NT2/D1 (cell line): ENCODE results near the gene PATJ.
"Not testable (repeated sequence)": the region's sequence is repeated elsewhere in the genome, so short reads cannot be mapped to it uniquely, and the experiment has no call there.

Experiments
- DNase-seq: peaks from one replicate; pipeline ENCODE4 v3.0.0-alpha.2; 2011; ENCODE audit warnings: low read depth, low spot score
- H3K27me3 ChIP-seq: 2 replicates; pipeline ENCODE4 v1.6.0; 2011; ENCODE audit warnings: mild to moderate bottlenecking; ENCODE audit not compliant: insufficient read length, insufficient read depth
- H3K36me3 ChIP-seq: 2 replicates; pipeline ENCODE4 v1.6.1; 2011; ENCODE audit warnings: mild to moderate bottlenecking, low read length, mixed read lengths; ENCODE audit not compliant: insufficient read depth, insufficient read length
- H3K4me1 ChIP-seq: 2 replicates; pipeline ENCODE4 v1.5.1; 2011; ENCODE audit not compliant: insufficient read depth, insufficient read length
- H3K4me3 ChIP-seq: 2 replicates; pipeline ENCODE4 v1.5.1; 2011; ENCODE audit warnings: low read depth; ENCODE audit not compliant: insufficient read length
- H3K9ac ChIP-seq: 2 replicates; pipeline ENCODE4 v1.6.0; 2011; ENCODE audit warnings: low read depth; ENCODE audit not compliant: insufficient read length
- H3K9me3 ChIP-seq: 2 replicates; pipeline ENCODE4 v1.5.1; 2011; ENCODE audit warnings: mild to moderate bottlenecking, low read length; ENCODE audit not compliant: insufficient read depth
- SUZ12 ChIP-seq: IDR thresholded peaks from 2 replicates; pipeline ENCODE4 v1.6.1; 2011; ENCODE audit not compliant: insufficient read length, insufficient read depth; ENCODE audit errors: extremely low read depth
- YY1 ChIP-seq: IDR thresholded peaks from 2 replicates; pipeline ENCODE4 v1.6.1; 2011; ENCODE audit not compliant: insufficient read length, insufficient read depth
- ZNF274 ChIP-seq: IDR thresholded peaks from 2 replicates; pipeline ENCODE4 v1.6.1; 2011; ENCODE audit warnings: mild to moderate bottlenecking, low read depth, low read length

The PATJ gene

DNA sequence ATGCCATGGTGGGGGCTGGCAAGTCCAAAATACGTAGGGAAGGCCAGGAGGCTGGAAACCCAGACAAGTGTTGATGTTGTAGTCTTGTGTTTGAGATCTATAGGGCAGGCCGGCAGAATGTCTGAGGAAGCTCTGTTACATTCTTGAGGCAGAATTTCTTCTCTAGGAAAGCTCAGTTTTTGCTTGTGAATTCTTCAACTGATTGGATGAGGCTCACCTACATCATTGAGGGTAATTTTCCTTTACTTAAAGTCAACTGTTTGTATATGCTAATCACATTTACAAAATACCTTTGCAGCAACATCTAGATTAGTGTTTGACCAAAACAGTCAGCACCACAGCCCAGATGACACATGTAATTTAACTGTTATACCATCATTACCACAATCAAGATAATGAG lies 37.0 kb downstream of the PATJ start:
- DNase-seq: no peak
- no peak for TF ChIP-seq ZNF274
- TF ChIP-seq YY1: no peak
- TF ChIP-seq SUZ12: no peak
- Histone ChIP-seq H3K9me3 (no peaks in the 10 kb centered on the region), H3K4me1 (no peaks in the 10 kb centered on the region), H3K4me3 (no peak overlapping the region), H3K27me3 (no peaks in the 10 kb centered on the region), H3K9ac (no peak overlapping the region), H3K36me3 (no peaks in the 10 kb centered on the region)

DNA sequence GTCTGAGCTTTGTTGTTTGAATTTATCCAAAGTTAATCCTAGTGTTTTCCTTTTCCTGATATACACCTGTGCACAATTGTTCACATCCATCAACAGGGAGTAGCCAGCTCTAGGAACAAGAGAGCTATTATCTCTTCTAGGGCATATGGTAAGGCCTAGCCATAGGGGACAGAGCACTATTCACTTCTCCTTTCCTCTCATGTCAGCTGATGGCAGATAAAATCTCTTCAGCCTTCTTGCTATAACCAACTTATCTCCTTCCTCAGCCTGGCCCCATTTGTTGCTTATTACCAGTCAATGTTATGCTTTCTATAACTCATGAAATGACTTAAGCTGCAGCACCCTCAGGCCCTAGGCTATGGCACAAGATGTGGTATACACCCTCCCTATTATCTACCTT lies 38.9 kb downstream of the PATJ start:
- no peak overlapping the region for H3K9ac ChIP-seq
- H3K9me3 ChIP-seq: no peaks in the 10 kb centered on the region
- H3K4me3 ChIP-seq: no peak overlapping the region
- H3K27me3 ChIP-seq: no peaks in the 10 kb centered on the region
- no peaks in the 10 kb centered on the region for H3K36me3 ChIP-seq
- H3K4me1 ChIP-seq: no peaks in the 10 kb centered on the region
- DNase-seq: no peak
- no peak for TF ChIP-seq ZNF274
- no peak for TF ChIP-seq YY1
- no peak for TF ChIP-seq SUZ12

DNA sequence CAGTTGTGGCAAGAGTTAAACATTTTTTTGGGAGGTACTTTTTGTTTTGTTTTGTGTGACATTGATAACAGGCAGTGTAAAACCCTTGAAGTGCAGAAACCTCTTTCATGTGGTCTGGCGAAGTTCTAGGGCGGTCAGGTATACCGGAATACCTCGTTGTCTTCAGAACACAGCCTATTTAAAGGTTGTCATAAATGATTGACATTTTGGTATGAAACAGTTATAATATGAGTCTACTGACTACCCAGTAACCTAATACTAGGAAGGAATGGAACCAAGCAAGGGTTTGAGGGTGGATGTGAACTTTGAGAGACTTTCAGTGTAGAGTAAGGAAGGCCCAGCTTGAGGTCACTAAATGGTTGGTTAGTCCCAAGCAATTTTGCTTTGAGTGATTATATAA lies 40.5 kb downstream of the PATJ start:
- peaks cover 4% of the 10 kb centered on the region for H3K36me3 ChIP-seq
- no peaks in the 10 kb centered on the region for H3K9me3 ChIP-seq
- no peaks in the 10 kb centered on the region for H3K4me1 ChIP-seq
- no peak overlapping the region for H3K9ac ChIP-seq
- H3K27me3 ChIP-seq: no peaks in the 10 kb centered on the region
- H3K4me3 ChIP-seq: no peak overlapping the region
- DNase-seq: no peak
- TF ChIP-seq ZNF274 (no peak), YY1 (no peak), SUZ12 (no peak)

DNA sequence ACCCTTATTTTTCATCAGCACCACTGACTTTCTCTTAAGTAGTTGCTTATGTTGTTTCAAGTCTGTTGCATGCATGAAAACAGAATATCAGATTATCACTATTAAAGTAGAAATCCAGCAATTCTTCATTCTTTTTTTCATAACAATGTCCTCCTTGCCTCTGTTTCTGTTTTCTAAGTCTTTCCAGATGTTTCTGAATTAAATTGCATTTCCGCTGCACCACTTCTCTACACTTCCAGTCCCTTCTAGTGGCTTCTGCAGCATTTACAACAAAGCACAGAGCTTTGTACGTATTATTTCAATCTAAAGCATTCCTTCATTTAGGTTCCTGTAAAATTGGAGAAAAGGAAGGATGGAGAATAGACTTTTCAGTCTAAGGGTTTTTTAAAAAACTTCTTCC lies 42.4 kb downstream of the PATJ start:
- no peak for DNase-seq
- H3K4me1 ChIP-seq: no peaks in the 10 kb centered on the region
- TF ChIP-seq ZNF274 (no peak), SUZ12 (no peak), YY1 (no peak)
- H3K27me3 ChIP-seq: no peaks in the 10 kb centered on the region
- H3K9ac ChIP-seq: no peak overlapping the region
- H3K36me3 ChIP-seq: peaks cover 8% of the 10 kb centered on the region
- no peak overlapping the region for H3K4me3 ChIP-seq
- no peaks in the 10 kb centered on the region for H3K9me3 ChIP-seq

DNA sequence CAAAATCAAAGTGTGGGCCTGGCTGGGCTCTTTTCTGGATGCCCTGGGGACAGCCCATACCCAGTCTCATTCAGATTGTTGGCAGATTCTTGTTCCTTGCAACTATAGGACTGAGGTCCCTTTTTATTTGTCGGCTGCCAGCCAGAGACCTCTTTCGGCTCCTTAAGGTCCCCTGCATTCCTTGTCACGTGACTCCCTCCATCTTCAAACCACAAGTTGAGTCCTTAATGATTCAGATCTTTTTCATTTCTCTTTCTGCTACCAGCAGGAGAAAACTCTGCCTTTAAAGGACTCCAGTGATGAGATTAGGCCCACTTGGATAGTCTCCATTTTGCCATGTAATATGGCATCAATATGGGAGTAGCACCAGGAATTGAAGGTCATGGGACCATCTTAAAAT lies 48.6 kb downstream of the PATJ start:
- peaks cover 8% of the 10 kb centered on the region for H3K36me3 ChIP-seq
- H3K9me3 ChIP-seq: no peaks in the 10 kb centered on the region
- no peak overlapping the region for H3K9ac ChIP-seq
- no peaks in the 10 kb centered on the region for H3K4me1 ChIP-seq
- no peak for TF ChIP-seq SUZ12
- no peak for TF ChIP-seq YY1
- no peak for TF ChIP-seq ZNF274
- no peaks in the 10 kb centered on the region for H3K27me3 ChIP-seq
- no peak overlapping the region for H3K4me3 ChIP-seq
- DNase-seq: no peak

DNA sequence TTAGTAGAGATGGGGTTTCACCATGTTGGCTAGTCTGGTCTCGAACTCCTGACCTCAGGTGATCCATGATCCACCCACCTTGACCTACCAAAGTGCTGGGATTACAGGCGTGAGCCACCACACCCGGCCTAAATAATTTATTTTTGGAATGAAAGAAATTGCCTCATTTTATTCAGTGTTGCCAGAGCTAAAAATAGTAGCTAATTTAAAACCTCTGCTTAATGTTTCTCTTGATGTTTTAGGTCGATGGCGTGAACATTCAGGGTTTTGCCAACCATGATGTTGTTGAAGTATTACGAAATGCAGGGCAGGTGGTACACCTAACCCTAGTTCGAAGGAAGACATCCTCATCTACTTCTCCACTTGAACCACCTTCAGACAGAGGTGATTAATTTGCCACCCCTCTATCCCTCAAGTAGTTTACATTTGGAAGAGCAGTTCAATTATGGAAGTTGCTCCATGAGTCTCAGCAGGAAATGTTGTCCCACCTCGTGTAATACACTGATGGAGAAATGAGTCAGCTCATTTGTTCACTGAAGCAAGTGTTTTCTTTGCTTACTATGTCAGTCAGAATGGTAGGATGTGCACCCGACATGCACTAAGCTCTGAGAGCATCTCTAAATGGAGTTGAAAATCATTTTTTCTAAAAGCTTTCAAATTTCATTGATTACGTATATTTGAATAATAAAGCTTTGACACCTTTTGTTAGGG lies 54.9 kb downstream of the PATJ start:
- H3K4me3 ChIP-seq: no peak overlapping the region
- no peak for DNase-seq
- no peak overlapping the region for H3K9ac ChIP-seq
- TF ChIP-seq YY1 (no peak), ZNF274 (no peak), SUZ12 (no peak)
- no peaks in the 10 kb centered on the region for H3K4me1 ChIP-seq
- H3K9me3 ChIP-seq: no peaks in the 10 kb centered on the region
- H3K27me3 ChIP-seq: no peaks in the 10 kb centered on the region
- peaks cover 14% of the 10 kb centered on the region for H3K36me3 ChIP-seq

DNA sequence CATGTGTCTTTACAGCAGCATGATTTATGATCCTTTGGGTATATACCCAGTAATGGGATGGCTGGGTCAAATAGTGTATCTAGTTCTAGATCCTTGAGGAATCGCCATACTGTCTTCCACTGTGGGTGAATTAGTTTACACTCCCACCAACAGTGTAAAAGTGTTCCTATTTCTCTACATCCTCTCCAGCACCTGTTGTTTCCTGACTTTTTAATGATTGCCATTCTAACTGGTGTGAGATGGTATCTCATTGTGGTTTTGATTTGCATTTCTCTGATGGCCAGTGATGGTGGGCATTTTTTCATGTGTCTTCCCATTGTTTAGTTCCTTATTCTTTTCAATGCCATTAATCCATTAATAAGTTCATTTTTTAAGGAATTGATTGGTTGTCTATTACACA lies 58.8 kb downstream of the PATJ start:
- H3K36me3 ChIP-seq: peaks cover 18% of the 10 kb centered on the region
- H3K27me3 ChIP-seq, H3K4me1 ChIP-seq, H3K9ac ChIP-seq, DNase-seq, H3K4me3 ChIP-seq, H3K9me3 ChIP-seq: not testable (repeated sequence)
